Urothelium cell line (cell line): ENCODE data around the gene LTV1.
A peak's percentile ranks its signal among the peaks of the same experiment; 100 is the strongest.
"Not testable (repeated sequence)": the region's sequence is repeated elsewhere in the genome, so short reads cannot be mapped to it uniquely, and the experiment has no call there.

ENCODE experiments used
- DNase-seq: peaks from one replicate; pipeline ENCODE4 v3.0.0; 2011; ENCODE audit warnings: low spot score, mixed read lengths
- FAIRE-seq: peaks from 2 replicates; lab custom pipeline; 2011; peaks lifted over from hg19 to GRCh38; lab: Jason Lieb, UNC

Gene LTV1

GRCh38 chr6:143842902-143843676 is at the start of gene LTV1:
Gene LTV1 (plus strand): TSS chr6:143843338. CDS start chr6:143843478, 140 bp downstream.
- DNase-seq = peak; percentile 99
- peak; percentile 87 for FAIRE-seq

GRCh38 chr6:143796551-143796950 is 46.6 kb upstream of the LTV1 start:
- not testable (repeated sequence) for FAIRE-seq, DNase-seq

GRCh38 chr6:143798487-143798886 is 44.7 kb upstream of the LTV1 start:
- not testable (repeated sequence) for DNase-seq, FAIRE-seq

GRCh38 chr6:143802833-143803565 is 40.1 kb upstream of the LTV1 start:
- DNase-seq (no peak), FAIRE-seq (no peak)

GRCh38 chr6:143803769-143804568 is 39.2 kb upstream of the LTV1 start:
- FAIRE-seq = no peak
- no peak for DNase-seq

- no peak for DNase-seq
- FAIRE-seq = no peak
Measured at GRCh38 chr6:143804835-143805239, 38.3 kb upstream of the LTV1 start.

GRCh38 chr6:143806282-143807102 is 36.6 kb upstream of the LTV1 start:
- peak; percentile 33 for DNase-seq
- FAIRE-seq = no peak

GRCh38 chr6:143807103-143807772 is 35.9 kb upstream of the LTV1 start:
- DNase-seq (no peak), FAIRE-seq (no peak)

GRCh38 chr6:143810745-143811144 is 32.4 kb upstream of the LTV1 start:
- FAIRE-seq = no peak
- no peak for DNase-seq

GRCh38 chr6:143811501-143812157 is 31.5 kb upstream of the LTV1 start:
- FAIRE-seq = no peak
- no peak for DNase-seq

GRCh38 chr6:143817621-143818020 is 25.5 kb upstream of the LTV1 start:
- DNase-seq (no peak), FAIRE-seq (no peak)

GRCh38 chr6:143821359-143821758 is 21.8 kb upstream of the LTV1 start:
- DNase-seq (no peak), FAIRE-seq (no peak)

GRCh38 chr6:143822584-143823024 is 20.5 kb upstream of the LTV1 start:
- FAIRE-seq (no peak), DNase-seq (peak; percentile 8)

GRCh38 chr6:143823548-143823947 is 19.6 kb upstream of the LTV1 start:
- FAIRE-seq (no peak), DNase-seq (peak; percentile 36)

GRCh38 chr6:143828572-143828971 is 14.6 kb upstream of the LTV1 start:
- DNase-seq = no peak
- no peak for FAIRE-seq

- FAIRE-seq (no peak), DNase-seq (no peak)
Measured at GRCh38 chr6:143836150-143836549, 7.0 kb upstream of the LTV1 start.

GRCh38 chr6:143838395-143838794 is 4.7 kb upstream of the LTV1 start:
- FAIRE-seq = no peak
- DNase-seq = no peak

GRCh38 chr6:143839196-143839595 is 3.9 kb upstream of the LTV1 start:
- no peak for FAIRE-seq
- DNase-seq = no peak

- DNase-seq (no peak), FAIRE-seq (no peak)
Measured at GRCh38 chr6:143840595-143841265, 2.4 kb upstream of the LTV1 start.
